Right atrium auricular region (tissue), 2 donors: ENCODE results near the gene CES2. TPM values are rescaled to one million over a fixed set of nuclear protein-coding genes. Genes with fewer than 3 reads are reported as not detected.

ENCODE experiments used
- DNase-seq: peaks from one replicate; pipeline ENCODE4 v3.0.0-alpha.2; 2019; ENCODE audit warnings: low spot score
- H3K27ac ChIP-seq, 2 donors: fragments of 200-600 bp; sonication (generic); 1 replicate in 1 of 2; 2 replicates in 1 of 2; pipeline ENCODE4 v1.5.1; 2016 to 2019
- H3K27me3 ChIP-seq, 2 donors: fragments of 200-600 bp; sonication (generic); one replicate each; pipeline versions ENCODE4 v1.5.1 to v1.6.0; 2017 to 2019
- H3K36me3 ChIP-seq: fragments of 200-600 bp; sonication (generic); one replicate; pipeline ENCODE4 v1.5.1; 2016
- H3K4me1 ChIP-seq, 2 donors: fragments of 200-600 bp; sonication (generic); one replicate each; pipeline versions ENCODE4 v1.5.1 to v1.6.0; 2017 to 2019
- H3K4me3 ChIP-seq, 2 donors: fragments of 200-600 bp; sonication (generic); 1 replicate in 1 of 2; 2 replicates in 1 of 2; pipeline ENCODE4 v1.5.1; 2017 to 2019; ENCODE audit warnings: mild to moderate bottlenecking in 1 of 2, moderate library complexity in 1 of 2
- H3K9me3 ChIP-seq, 2 donors: fragments of 200-600 bp; sonication (generic); one replicate each; pipeline ENCODE4 v1.5.1; 2019
- CTCF ChIP-seq, 2 donors: fragments of 200-600 bp; sonication (generic); IDR thresholded peaks; one replicate each; pipeline ENCODE4 v1.5.1; 2019; ENCODE audit warnings: antibody characterized with exemption in 2 of 2
- total RNA-seq, 2 donors: library from RNA; depleted of rRNA; stranded (reverse); fragments of >200 nt; gene quantifications; one replicate each; pipeline ENCODE4 v1.1.0, GENCODE V29; 2016

Gene CES2
- total RNA-seq, 2 donors from 2014 or later = 33.1 to 51.4 TPM

GRCh38 chr16:66959704-66960161 lies 24.4 kb downstream of the CES2 start:
- Histone ChIP-seq H3K9me3 (no peaks in the 10 kb centered on the region), H3K27me3 (no peaks in the 10 kb centered on the region), H3K36me3 (no peaks in the 10 kb centered on the region), H3K27ac (no peak overlapping the region), H3K4me1 (no peaks in the 10 kb centered on the region), H3K4me3 (no peak overlapping the region)
- no peak for TF ChIP-seq CTCF (IDR thresholded peaks at IDR 0.05)
- no peak for DNase-seq

- H3K9me3 ChIP-seq = no peaks in the 10 kb centered on the region
- DNase-seq = no peak
- H3K27ac ChIP-seq = no peak overlapping the region
- TF ChIP-seq CTCF (IDR thresholded peaks at IDR 0.05) = no peak
- H3K4me1 ChIP-seq = no peaks in the 10 kb centered on the region
- H3K4me3 ChIP-seq = no peak overlapping the region
- H3K27me3 ChIP-seq = no peaks in the 10 kb centered on the region
- H3K36me3 ChIP-seq = no peaks in the 10 kb centered on the region
These were observed 25.0 kb downstream of the CES2 start for GRCh38 chr16:66960270-66960669.

GRCh38 chr16:66961065-66961744 lies 25.9 kb downstream of the CES2 start, which contains the start of gene CES3:
CES3 (plus strand) TSS chr16:66961266; CDS start chr16:66961308, 42 bp downstream.
- no peak for DNase-seq
- Histone ChIP-seq H3K27ac (no peak within 1 kb of the TSS), H3K4me1 (no peaks in the 10 kb centered on the region), H3K4me3 (no peak within 1 kb of the TSS), H3K36me3 (no peaks in the 10 kb centered on the region), H3K9me3 (no peaks in the 10 kb centered on the region), H3K27me3 (no peaks in the 10 kb centered on the region)
- peak; percentile 43 to 68 for TF ChIP-seq CTCF (IDR thresholded peaks at IDR 0.05)

GRCh38 chr16:66961914-66962313 lies 26.6 kb downstream of the CES2 start:
- Histone ChIP-seq H3K4me3 (no peak overlapping the region), H3K27ac (no peak overlapping the region), H3K27me3 (no peaks in the 10 kb centered on the region), H3K9me3 (no peaks in the 10 kb centered on the region), H3K36me3 (no peaks in the 10 kb centered on the region), H3K4me1 (no peaks in the 10 kb centered on the region)
- no peak for DNase-seq
- no peak for TF ChIP-seq CTCF (IDR thresholded peaks at IDR 0.05)

- Histone ChIP-seq H3K9me3 (no peaks in the 10 kb centered on the region), H3K4me3 (no peak overlapping the region), H3K36me3 (no peaks in the 10 kb centered on the region), H3K4me1 (no peaks in the 10 kb centered on the region), H3K27ac (no peak overlapping the region), H3K27me3 (no peaks in the 10 kb centered on the region)
- DNase-seq = no peak
- TF ChIP-seq CTCF (IDR thresholded peaks at IDR 0.05) = no peak
These were observed 28.7 kb downstream of the CES2 start for GRCh38 chr16:66964049-66964448.

GRCh38 chr16:66968847-66969246 lies 33.5 kb downstream of the CES2 start:
- Histone ChIP-seq H3K4me1 (no peaks in the 10 kb centered on the region), H3K27me3 (no peaks in the 10 kb centered on the region), H3K27ac (no peak overlapping the region), H3K36me3 (no peaks in the 10 kb centered on the region), H3K4me3 (no peak overlapping the region), H3K9me3 (no peaks in the 10 kb centered on the region)
- TF ChIP-seq CTCF (IDR thresholded peaks at IDR 0.05) = no peak
- DNase-seq = no peak
